Caco-2 (cell line): ENCODE measurements around the gene ERC2. TPM values are rescaled to one million over a fixed set of nuclear protein-coding genes. Genes with fewer than 3 reads are reported as not detected.

Source experiments
- BruUV-seq: library from RNA; stranded (reverse); fragments of 400-500 nt; replicated peaks from 2 replicates; lab custom pipeline; 2021; lab: Mats Ljungman, UMichigan
- CTCF ChIA-PET: fragments of 300-600 bp; sonication (Branson Sonifier 250); formaldehyde crosslinking; loops from one replicate; lab custom pipeline; 2022; ENCODE audit warnings: antibody characterized with exemption; lab: Charles Lee
- POLR2A ChIA-PET: fragments of 300-600 bp; sonication (Branson Sonifier 250); formaldehyde crosslinking; loops from one replicate; lab custom pipeline; 2022; ENCODE audit warnings: antibody characterized with exemption; lab: Charles Lee
- DNase-seq, 2 experiments: peaks; one replicate each; pipeline versions ENCODE4 v3.0.0 to v3.0.0-alpha.2; 2020 to 2022
- H3K27me3 ChIP-seq: replicated peaks from 2 replicates; pipeline ENCODE4 v1.6.0; 2011; ENCODE audit warnings: low read length; ENCODE audit not compliant: control insufficient read depth, insufficient read depth
- H3K36me3 ChIP-seq: 2 replicates; pipeline ENCODE4 v1.5.1; 2011; ENCODE audit warnings: low read length; ENCODE audit not compliant: control insufficient read depth, insufficient read depth
- H3K4me1 ChIP-seq: fragments of 250-450 bp; sonication (Bioruptor Pico); 2 replicates; pipeline ENCODE4 v1.5.1; 2020; ENCODE audit warnings: mild to moderate bottlenecking
- H3K4me3 ChIP-seq: 2 replicates; pipeline ENCODE4 v1.5.1; 2011; ENCODE audit warnings: low read depth, mild to moderate bottlenecking, control low read depth, low read length
- H3K9me3 ChIP-seq: fragments of 250-450 bp; sonication (Bioruptor Pico); 2 replicates; pipeline ENCODE4 v1.5.1; 2020; ENCODE audit warnings: mild to moderate bottlenecking, moderate library complexity
- H3K27ac Mint-ChIP-seq: one replicate; pipeline ENCODE4 v1.8.0; 2022; ENCODE audit warnings: mixed read lengths; ENCODE audit not compliant: unreplicated experiment
- H3K27me3 Mint-ChIP-seq: one replicate; pipeline ENCODE4 v1.8.0; 2022; ENCODE audit warnings: mixed read lengths; ENCODE audit not compliant: insufficient read depth, unreplicated experiment
- H3K36me3 Mint-ChIP-seq: one replicate; pipeline ENCODE4 v1.8.0; 2022; ENCODE audit warnings: mild to moderate bottlenecking, mixed read lengths; ENCODE audit not compliant: insufficient read depth, unreplicated experiment
- H3K4me1 Mint-ChIP-seq: one replicate; pipeline ENCODE4 v1.8.0; 2022; ENCODE audit warnings: low read depth, mixed read lengths; ENCODE audit not compliant: unreplicated experiment
- H3K4me3 Mint-ChIP-seq: one replicate; pipeline ENCODE4 v1.8.0; 2022; ENCODE audit warnings: mild to moderate bottlenecking, moderate library complexity, mixed read lengths; ENCODE audit not compliant: unreplicated experiment
- H3K9me3 Mint-ChIP-seq: one replicate; pipeline ENCODE4 v1.8.0; 2022; ENCODE audit warnings: mixed read lengths; ENCODE audit not compliant: unreplicated experiment
- intact Hi-C: fragments of 100-400 bp; cut with micrococcal nuclease; formaldehyde crosslinking; loops from one replicate; pipeline ENCODE4 v1.10.0; 2022; ENCODE audit not compliant: unreplicated experiment
- total RNA-seq: library from RNA; stranded (reverse); gene quantifications from 2 replicates; pipeline ENCODE4 v1.2.3, GENCODE V29; 2022
- TF ChIP-seq, protein P1 (sequence below), 2 experiments: fragments of 200-600 bp in 1 of 2; IDR thresholded peaks; 1 replicate in 1 of 2; 2 replicates in 1 of 2; pipeline versions ENCODE4 v1.5.1 to v1.8.0; 2011 to 2022; ENCODE audit warnings: antibody characterized with exemption in 1 of 2, control low read depth in 1 of 2, inconsistent platforms in 1 of 2, low read depth in 1 of 2, low read length in 1 of 2, mild to moderate bottlenecking in 1 of 2, moderate library complexity in 1 of 2; ENCODE audit not compliant: insufficient read depth in 1 of 2, severe bottlenecking in 1 of 2, unreplicated experiment in 1 of 2

ERC2 gene
- total RNA-seq, 1 experiment from 2014 or later, result 0.54 TPM

DNA sequence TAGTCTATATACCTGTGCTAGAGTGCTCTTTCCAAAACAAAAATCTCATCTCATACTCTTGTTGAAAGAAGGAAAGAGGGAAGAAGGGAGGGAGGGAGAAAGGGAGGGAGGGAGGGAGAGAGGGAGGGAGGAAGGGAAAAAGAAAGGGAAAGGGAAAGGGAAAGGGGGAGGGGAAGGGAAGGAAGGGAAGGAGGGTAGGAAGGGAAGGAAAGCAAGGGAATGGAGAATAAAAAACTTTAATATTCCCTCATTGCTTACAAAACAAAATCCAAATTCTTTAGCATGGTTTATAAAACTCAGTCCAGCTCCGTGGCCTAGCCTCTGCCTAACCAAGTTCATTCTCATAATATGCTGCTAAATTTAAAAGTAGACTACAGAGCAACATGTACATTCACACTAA, 104.5 kb downstream of the ERC2 start:
- TF ChIP-seq, protein P1, sequence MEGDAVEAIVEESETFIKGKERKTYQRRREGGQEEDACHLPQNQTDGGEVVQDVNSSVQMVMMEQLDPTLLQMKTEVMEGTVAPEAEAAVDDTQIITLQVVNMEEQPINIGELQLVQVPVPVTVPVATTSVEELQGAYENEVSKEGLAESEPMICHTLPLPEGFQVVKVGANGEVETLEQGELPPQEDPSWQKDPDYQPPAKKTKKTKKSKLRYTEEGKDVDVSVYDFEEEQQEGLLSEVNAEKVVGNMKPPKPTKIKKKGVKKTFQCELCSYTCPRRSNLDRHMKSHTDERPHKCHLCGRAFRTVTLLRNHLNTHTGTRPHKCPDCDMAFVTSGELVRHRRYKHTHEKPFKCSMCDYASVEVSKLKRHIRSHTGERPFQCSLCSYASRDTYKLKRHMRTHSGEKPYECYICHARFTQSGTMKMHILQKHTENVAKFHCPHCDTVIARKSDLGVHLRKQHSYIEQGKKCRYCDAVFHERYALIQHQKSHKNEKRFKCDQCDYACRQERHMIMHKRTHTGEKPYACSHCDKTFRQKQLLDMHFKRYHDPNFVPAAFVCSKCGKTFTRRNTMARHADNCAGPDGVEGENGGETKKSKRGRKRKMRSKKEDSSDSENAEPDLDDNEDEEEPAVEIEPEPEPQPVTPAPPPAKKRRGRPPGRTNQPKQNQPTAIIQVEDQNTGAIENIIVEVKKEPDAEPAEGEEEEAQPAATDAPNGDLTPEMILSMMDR (IDR thresholded peaks at IDR 0.05; ENCODE audit: insufficient read depth in 1 of 2, low read depth in 1 of 2, low read length in 1 of 2, severe bottlenecking in 1 of 2, unreplicated experiment in 1 of 2), result no peak
- no peak overlapping the region for H3K4me3 ChIP-seq
- Mint-ChIP-seq H3K4me3 (no peak overlapping the region), H3K9me3 (no peaks in the 10 kb centered on the region), H3K27ac (no peak overlapping the region), H3K36me3 (no peaks in the 10 kb centered on the region), H3K4me1 (no peaks in the 10 kb centered on the region), H3K27me3 (peaks cover 13% of the 10 kb centered on the region)
- no peaks in the 10 kb centered on the region for H3K36me3 ChIP-seq
- CTCF ChIA-PET, result no interaction called here
- intact Hi-C loops, result no loop called here
- H3K27me3 ChIP-seq, result no peaks in the 10 kb centered on the region
- POLR2A ChIA-PET, result no interaction called here
- no peaks in the 10 kb centered on the region for H3K4me1 ChIP-seq
- no peak for DNase-seq
- BruUV-seq, result no TSS peak
- no peaks in the 10 kb centered on the region for H3K9me3 ChIP-seq

DNA sequence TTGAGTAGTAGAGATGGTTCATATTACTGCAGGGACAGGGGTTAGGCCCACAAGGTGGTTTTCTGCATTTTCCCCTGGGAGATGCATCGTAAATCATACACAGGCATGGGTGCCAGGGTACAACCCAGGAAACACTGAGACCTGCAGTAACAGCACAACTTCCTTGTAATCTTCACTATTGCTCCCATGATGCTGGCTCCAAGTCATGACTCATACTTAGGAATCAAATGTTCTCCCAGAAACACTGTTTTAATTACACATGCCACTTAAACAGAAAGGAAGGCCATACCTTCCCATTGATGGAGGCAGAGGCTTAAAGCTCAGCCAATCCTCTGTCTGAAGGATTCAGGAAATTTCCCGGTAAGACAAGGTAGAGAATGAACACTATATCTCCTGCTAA, 106.5 kb downstream of the ERC2 start:
- POLR2A ChIA-PET, result no interaction called here
- Mint-ChIP-seq H3K4me1 (no peaks in the 10 kb centered on the region), H3K27ac (no peak overlapping the region), H3K27me3 (peaks cover 9% of the 10 kb centered on the region), H3K4me3 (no peak overlapping the region), H3K36me3 (no peaks in the 10 kb centered on the region), H3K9me3 (no peaks in the 10 kb centered on the region)
- H3K4me1 ChIP-seq, result no peaks in the 10 kb centered on the region
- no peaks in the 10 kb centered on the region for H3K27me3 ChIP-seq
- no peak overlapping the region for H3K4me3 ChIP-seq
- no peak for DNase-seq
- no peaks in the 10 kb centered on the region for H3K36me3 ChIP-seq
- CTCF ChIA-PET, result no interaction called here
- BruUV-seq, result no TSS peak
- TF ChIP-seq, protein P1 (IDR thresholded peaks at IDR 0.05; ENCODE audit: insufficient read depth in 1 of 2, low read depth in 1 of 2, low read length in 1 of 2, severe bottlenecking in 1 of 2, unreplicated experiment in 1 of 2), result no peak
- intact Hi-C loops, result no loop called here
- no peaks in the 10 kb centered on the region for H3K9me3 ChIP-seq

DNA sequence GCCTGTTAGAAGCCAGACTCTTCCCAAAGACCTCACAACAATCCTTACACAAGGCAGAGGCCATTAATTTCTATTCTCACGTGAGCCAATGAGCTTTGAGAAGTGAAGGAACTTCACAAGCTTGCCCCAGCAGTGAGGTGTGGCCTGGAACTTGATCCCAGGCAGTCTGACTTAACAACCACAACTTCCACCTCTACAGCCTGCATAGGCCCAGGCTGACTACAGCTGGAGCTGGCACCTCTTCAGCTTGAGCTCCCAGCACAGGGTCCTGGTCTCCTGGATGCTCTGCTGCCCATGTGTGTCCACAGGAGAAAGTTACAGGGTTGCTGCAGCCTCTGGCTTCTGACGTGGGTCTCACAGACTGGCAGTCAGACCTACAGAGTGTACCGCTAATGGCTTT, 111.0 kb downstream of the ERC2 start:
- Mint-ChIP-seq H3K27ac (no peak overlapping the region), H3K4me3 (no peak overlapping the region), H3K9me3 (no peaks in the 10 kb centered on the region), H3K4me1 (no peaks in the 10 kb centered on the region), H3K36me3 (no peaks in the 10 kb centered on the region), H3K27me3 (peaks cover 9% of the 10 kb centered on the region)
- H3K9me3 ChIP-seq, result no peaks in the 10 kb centered on the region
- TF ChIP-seq, protein P1 (IDR thresholded peaks at IDR 0.05; ENCODE audit: insufficient read depth in 1 of 2, low read depth in 1 of 2, low read length in 1 of 2, severe bottlenecking in 1 of 2, unreplicated experiment in 1 of 2), result no peak
- BruUV-seq, result no TSS peak
- POLR2A ChIA-PET, result no interaction called here
- no peaks in the 10 kb centered on the region for H3K4me1 ChIP-seq
- intact Hi-C loops, result no loop called here
- no peaks in the 10 kb centered on the region for H3K36me3 ChIP-seq
- CTCF ChIA-PET, result no interaction called here
- no peak overlapping the region for H3K4me3 ChIP-seq
- no peaks in the 10 kb centered on the region for H3K27me3 ChIP-seq
- no peak for DNase-seq
